ENCODE measurements around the gene KPNA6. TPM values are rescaled to one million over a fixed set of nuclear protein-coding genes. Genes with fewer than 3 reads are reported as not detected.

The KPNA6 gene
- polyA plus RNA-seq, 1 of the 3 experiments (the other 2 are of a cell fraction), result 13.1 TPM

DNA sequence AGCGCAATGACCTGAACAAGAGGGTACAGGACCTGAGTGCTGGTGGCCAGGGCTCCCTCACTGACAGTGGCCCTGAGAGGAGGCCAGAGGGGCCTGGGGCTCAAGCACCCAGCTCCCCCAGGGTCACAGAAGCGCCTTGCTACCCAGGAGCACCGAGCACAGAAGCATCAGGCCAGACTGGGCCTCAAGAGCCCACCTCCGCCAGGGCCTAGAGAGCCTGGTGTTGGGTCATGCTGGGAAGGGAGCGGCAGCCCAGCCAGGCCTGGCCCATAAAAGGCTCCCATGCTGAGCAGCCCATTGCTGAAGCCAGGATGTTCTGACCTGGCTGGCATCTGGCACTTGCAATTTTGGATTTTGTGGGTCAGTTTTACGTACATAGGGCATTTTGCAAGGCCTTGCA, 87.1 kb downstream of the KPNA6 start:
- H3K27ac ChIP-seq (ENCODE audit: low read depth in 2 of 2, low read length in 1 of 2), result no peak overlapping the region
- H3F3A ChIP-seq (replicated peaks; ENCODE audit: insufficient read depth), result peaks cover 13% of the 10 kb centered on the region
- H3K9ac ChIP-seq, result no peak overlapping the region
- no peaks in the 10 kb centered on the region for H3K79me2 ChIP-seq (ENCODE audit: insufficient read depth)
- 100% methylated on average over 2 of the region's 6 CpGs for WGBS (ENCODE audit: low lambda C conversion rate)
- H3K4me2 ChIP-seq, result no peak overlapping the region
- ChIA-PET CTCF (no interaction called here), POLR2A (interaction anchor here (3.4 kb wide), 1 partner anchor 14 kb away, joined by 19 read pairs; the partner anchor contains the start of gene TXLNA)
- no peaks in the 10 kb centered on the region for H3K27me3 ChIP-seq (ENCODE audit: insufficient read depth)
- DNase-seq, result no peak
- peaks cover 53 to 80% of the 10 kb centered on the region in 2 experiments for H3K36me3 ChIP-seq (replicated peaks in 1 of 2; ENCODE audit: control insufficient read depth in 1 of 2, insufficient read depth in 2 of 2, low read length in 1 of 2)
- no peaks in the 10 kb centered on the region for H3K9me2 ChIP-seq
- peaks cover 16 to 20% of the 10 kb centered on the region in 2 experiments; a peak in 3 of 4 replicates for H3K4me1 ChIP-seq (ENCODE audit: control insufficient read depth in 1 of 2, insufficient read depth in 2 of 2, low read depth in 1 of 2, low read length in 1 of 2)
- no peak overlapping the region for H3K4me3 ChIP-seq (ENCODE audit: low read depth in 2 of 2, low read length in 1 of 2)
- TF ChIP-seq EZH2phosphoT487 (IDR thresholded peaks at IDR 0.05; ENCODE audit: borderline replicate concordance, low read depth) (no peak), TCF12 (IDR thresholded peaks at IDR 0.05) (no peak), EP300 (IDR thresholded peaks at IDR 0.05; ENCODE audit: borderline replicate concordance in 1 of 2, low read depth in 1 of 2, low read length in 1 of 2) (no peak), MXI1 (IDR thresholded peaks at IDR 0.05; ENCODE audit: low read depth, low read length) (no peak), CHD2 (IDR thresholded peaks at IDR 0.05; ENCODE audit: low read length, partially characterized antibody) (no peak), FOXJ3 (CRISPR knock-in tag; IDR thresholded peaks at IDR 0.05) (no peak), RAD21 (IDR thresholded peaks at IDR 0.05; ENCODE audit: low read length) (no peak), TAF1 (IDR thresholded peaks at IDR 0.05; ENCODE audit: borderline replicate concordance, low read depth, low read length) (no peak), ELF1 (IDR thresholded peaks at IDR 0.05) (no peak), FOXM1 (IDR thresholded peaks at IDR 0.05; ENCODE audit: low read depth) (no peak)
- TF ChIP-seq, protein P1, sequence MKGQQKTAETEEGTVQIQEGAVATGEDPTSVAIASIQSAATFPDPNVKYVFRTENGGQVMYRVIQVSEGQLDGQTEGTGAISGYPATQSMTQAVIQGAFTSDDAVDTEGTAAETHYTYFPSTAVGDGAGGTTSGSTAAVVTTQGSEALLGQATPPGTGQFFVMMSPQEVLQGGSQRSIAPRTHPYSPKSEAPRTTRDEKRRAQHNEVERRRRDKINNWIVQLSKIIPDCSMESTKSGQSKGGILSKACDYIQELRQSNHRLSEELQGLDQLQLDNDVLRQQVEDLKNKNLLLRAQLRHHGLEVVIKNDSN (IDR thresholded peaks at IDR 0.05; ENCODE audit: borderline replicate concordance, low read depth), result no peak
- H2AFZ ChIP-seq (ENCODE audit: low read depth), result no peak overlapping the region
- no peaks in the 10 kb centered on the region for H4K20me1 ChIP-seq (ENCODE audit: insufficient read depth)
- no peaks in the 10 kb centered on the region for H3K9me3 ChIP-seq

DNA sequence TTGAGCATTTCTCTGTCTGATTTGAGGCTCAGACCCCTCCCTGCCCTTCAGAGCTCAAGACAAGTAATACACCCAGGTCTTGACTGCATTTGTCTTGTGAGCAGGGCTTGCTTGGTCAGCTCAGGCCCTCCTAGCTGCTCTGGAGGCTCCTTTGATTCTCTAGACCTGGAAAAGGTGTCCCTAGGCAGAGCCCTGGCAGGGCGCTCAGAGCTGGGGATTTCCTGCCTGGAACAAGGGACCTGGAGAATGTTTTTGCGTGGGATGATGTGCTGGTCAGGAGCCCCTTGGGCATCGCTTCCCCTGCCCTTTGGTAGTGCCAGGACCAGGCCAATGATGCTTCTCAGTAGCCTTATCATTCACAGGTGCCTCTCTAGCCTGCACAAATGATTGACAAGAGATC, 87.7 kb downstream of the KPNA6 start:
- H3K9me2 ChIP-seq, result no peaks in the 10 kb centered on the region
- no peak overlapping the region for H3K9ac ChIP-seq
- ChIA-PET POLR2A (interaction anchor here (3.4 kb wide), 1 partner anchor 15 kb away, joined by 19 read pairs; the partner anchor contains the start of gene TXLNA), CTCF (no interaction called here)
- peaks cover 18% of the 10 kb centered on the region for H3F3A ChIP-seq (replicated peaks; ENCODE audit: insufficient read depth)
- H3K4me1 ChIP-seq (ENCODE audit: control insufficient read depth in 1 of 2, insufficient read depth in 2 of 2, low read depth in 1 of 2, low read length in 1 of 2), result peaks cover 19 to 22% of the 10 kb centered on the region in 2 experiments; a peak in 3 of 4 replicates
- no peak overlapping the region for H3K4me2 ChIP-seq
- no peaks in the 10 kb centered on the region for H3K9me3 ChIP-seq
- no peaks in the 10 kb centered on the region for H3K79me2 ChIP-seq (ENCODE audit: insufficient read depth)
- H3K36me3 ChIP-seq (replicated peaks in 1 of 2; ENCODE audit: control insufficient read depth in 1 of 2, insufficient read depth in 2 of 2, low read length in 1 of 2), result peaks cover 47 to 75% of the 10 kb centered on the region in 2 experiments
- no peak overlapping the region; a peak in 2 of 4 replicates for H3K27ac ChIP-seq (ENCODE audit: low read depth in 2 of 2, low read length in 1 of 2)
- H2AFZ ChIP-seq (ENCODE audit: low read depth), result no peak overlapping the region
- no peak overlapping the region for H3K4me3 ChIP-seq (ENCODE audit: low read depth in 2 of 2, low read length in 1 of 2)
- no peaks in the 10 kb centered on the region for H3K27me3 ChIP-seq (ENCODE audit: insufficient read depth)
- WGBS (ENCODE audit: low lambda C conversion rate), result 100% methylated on average over 2 of the region's 3 CpGs
- TF ChIP-seq, protein P2, sequence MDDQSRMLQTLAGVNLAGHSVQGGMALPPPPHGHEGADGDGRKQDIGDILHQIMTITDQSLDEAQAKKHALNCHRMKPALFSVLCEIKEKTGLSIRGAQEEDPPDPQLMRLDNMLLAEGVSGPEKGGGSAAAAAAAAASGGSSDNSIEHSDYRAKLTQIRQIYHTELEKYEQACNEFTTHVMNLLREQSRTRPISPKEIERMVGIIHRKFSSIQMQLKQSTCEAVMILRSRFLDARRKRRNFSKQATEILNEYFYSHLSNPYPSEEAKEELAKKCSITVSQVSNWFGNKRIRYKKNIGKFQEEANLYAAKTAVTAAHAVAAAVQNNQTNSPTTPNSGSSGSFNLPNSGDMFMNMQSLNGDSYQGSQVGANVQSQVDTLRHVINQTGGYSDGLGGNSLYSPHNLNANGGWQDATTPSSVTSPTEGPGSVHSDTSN (IDR thresholded peaks at IDR 0.05), result no peak
- TF ChIP-seq, protein P3, sequence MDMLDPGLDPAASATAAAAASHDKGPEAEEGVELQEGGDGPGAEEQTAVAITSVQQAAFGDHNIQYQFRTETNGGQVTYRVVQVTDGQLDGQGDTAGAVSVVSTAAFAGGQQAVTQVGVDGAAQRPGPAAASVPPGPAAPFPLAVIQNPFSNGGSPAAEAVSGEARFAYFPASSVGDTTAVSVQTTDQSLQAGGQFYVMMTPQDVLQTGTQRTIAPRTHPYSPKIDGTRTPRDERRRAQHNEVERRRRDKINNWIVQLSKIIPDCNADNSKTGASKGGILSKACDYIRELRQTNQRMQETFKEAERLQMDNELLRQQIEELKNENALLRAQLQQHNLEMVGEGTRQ (IDR thresholded peaks at IDR 0.05; ENCODE audit: borderline replicate concordance, low read depth, low read length), result no peak
- TF ChIP-seq TAF1 (IDR thresholded peaks at IDR 0.05; ENCODE audit: borderline replicate concordance, low read depth, low read length) (no peak), GATA2 (CRISPR knock-in tag; IDR thresholded peaks at IDR 0.05) (no peak)
- no peaks in the 10 kb centered on the region for H4K20me1 ChIP-seq (ENCODE audit: insufficient read depth)
- DNase-seq, result no peak
